ENCODE measurements around the gene FXR2.

FXR2 gene

GRCh38 chr17:7586673-7587419 lies 27.9 kb downstream of the FXR2 start:
- Histone ChIP-seq H3K4me3 (ENCODE audit: low read length in 2 of 2) (no peak overlapping the region), H3K9ac (ENCODE audit: low read depth, low read length, poor library complexity) (no peak overlapping the region), H3K4me2 (ENCODE audit: insufficient read depth, low read length, poor library complexity, severe bottlenecking) (no peak overlapping the region), H3K18ac (ENCODE audit: low read length) (no peak overlapping the region), H2BK120ac (ENCODE audit: low read depth, low read length) (no peak overlapping the region), H2AK5ac (ENCODE audit: low read depth, low read length) (no peak overlapping the region), H4K91ac (ENCODE audit: low read depth, low read length, poor library complexity) (no peak overlapping the region), H3K36me3 (replicated peaks in 1 of 2; ENCODE audit: control insufficient read depth in 2 of 2, insufficient read depth in 2 of 2, low read length in 2 of 2) (peaks cover 28 to 73% of the 10 kb centered on the region in 2 donors), H3K14ac (ENCODE audit: low read length) (no peak overlapping the region), H2BK5ac (ENCODE audit: low read length) (no peak overlapping the region), H2BK12ac (ENCODE audit: low read length) (no peak overlapping the region), H3K4me1 (ENCODE audit: control insufficient read depth in 2 of 2, insufficient read depth in 1 of 2, low read depth in 1 of 2, low read length in 2 of 2) (peaks cover 24 to 41% of the 10 kb centered on the region in 2 donors), H3K27ac (replicated peaks; ENCODE audit: low read length) (no peak overlapping the region), H4K8ac (ENCODE audit: low read depth, low read length) (no peak overlapping the region), H3K79me1 (ENCODE audit: low read depth, low read length) (peaks cover 13% of the 10 kb centered on the region), H3K23ac (ENCODE audit: low read depth, low read length, poor library complexity) (no peak overlapping the region), H3K9me3 (replicated peaks in 1 of 2; ENCODE audit: control insufficient read depth in 2 of 2, insufficient read depth in 1 of 2, low read depth in 1 of 2, low read length in 2 of 2) (no peaks in the 10 kb centered on the region), H2AFZ (ENCODE audit: low read length) (no peak overlapping the region), H3K4ac (ENCODE audit: low read length) (no peak overlapping the region), H3K27me3 (ENCODE audit: control insufficient read depth in 3 of 3, insufficient read depth in 3 of 3, low read depth in 1 of 3, low read length in 3 of 3) (no peaks in the 10 kb centered on the region), H2BK15ac (ENCODE audit: low read length) (no peak overlapping the region)
- no peak for DNase-seq (ENCODE audit: low spot score)
- no CpG with 5 or more reads among the region's 9 CpGs for WGBS, 2 donors (ENCODE audit: extremely low coverage in 2 of 2, insufficient read length in 2 of 2, insufficient replicate concordance in 1 of 2)

GRCh38 chr17:7583253-7584109 lies 31.2 kb downstream of the FXR2 start, which contains the start of gene MPDU1:
Gene MPDU1 (plus strand): TSS chr17:7583852. CDS start chr17:7583863, 11 bp downstream.
- Histone ChIP-seq H2BK120ac (ENCODE audit: low read depth, low read length) (peak within 1 kb of the TSS; percentile 99), H2AK5ac (ENCODE audit: low read depth, low read length) (peak within 1 kb of the TSS; percentile 100), H2AFZ (ENCODE audit: low read length) (peak within 1 kb of the TSS; percentile 86), H3K9me3 (replicated peaks in 1 of 2; ENCODE audit: control insufficient read depth in 2 of 2, insufficient read depth in 1 of 2, low read depth in 1 of 2, low read length in 2 of 2) (no peaks in the 10 kb centered on the region), H3K36me3 (replicated peaks in 1 of 2; ENCODE audit: control insufficient read depth in 2 of 2, insufficient read depth in 2 of 2, low read length in 2 of 2) (peaks cover 34 to 70% of the 10 kb centered on the region in 2 donors), H3K23ac (ENCODE audit: low read depth, low read length, poor library complexity) (peak within 1 kb of the TSS; percentile 92), H4K91ac (ENCODE audit: low read depth, low read length, poor library complexity) (peak within 1 kb of the TSS; percentile 100), H3K4me2 (ENCODE audit: insufficient read depth, low read length, poor library complexity, severe bottlenecking) (peak within 1 kb of the TSS; percentile 69), H3K27ac (replicated peaks; ENCODE audit: low read length) (peak within 1 kb of the TSS; percentile 98), H3K79me1 (ENCODE audit: low read depth, low read length) (peaks cover 13% of the 10 kb centered on the region), H2BK5ac (ENCODE audit: low read length) (peak within 1 kb of the TSS; percentile 100), H4K8ac (ENCODE audit: low read depth, low read length) (peak within 1 kb of the TSS; percentile 99), H2BK15ac (ENCODE audit: low read length) (peak within 1 kb of the TSS; percentile 100), H3K27me3 (ENCODE audit: control insufficient read depth in 3 of 3, insufficient read depth in 3 of 3, low read depth in 1 of 3, low read length in 3 of 3) (no peaks in the 10 kb centered on the region), H3K18ac (ENCODE audit: low read length) (peak within 1 kb of the TSS; percentile 100), H3K4me1 (ENCODE audit: control insufficient read depth in 2 of 2, insufficient read depth in 1 of 2, low read depth in 1 of 2, low read length in 2 of 2) (peaks cover 13 to 17% of the 10 kb centered on the region in 2 donors), H3K4me3 (ENCODE audit: low read length in 2 of 2) (peak within 1 kb of the TSS; percentile 58 to 86), H3K14ac (ENCODE audit: low read length) (peak within 1 kb of the TSS; percentile 59), H3K4ac (ENCODE audit: low read length) (peak within 1 kb of the TSS; percentile 94), H3K9ac (ENCODE audit: low read depth, low read length, poor library complexity) (peak within 1 kb of the TSS; percentile 90), H2BK12ac (ENCODE audit: low read length) (peak within 1 kb of the TSS; percentile 98)
- peak; percentile 96 for DNase-seq (ENCODE audit: low spot score)
- no CpG with 5 or more reads among the region's 69 CpGs for WGBS, 2 donors (ENCODE audit: extremely low coverage in 2 of 2, insufficient read length in 2 of 2, insufficient replicate concordance in 1 of 2)

DNA sequence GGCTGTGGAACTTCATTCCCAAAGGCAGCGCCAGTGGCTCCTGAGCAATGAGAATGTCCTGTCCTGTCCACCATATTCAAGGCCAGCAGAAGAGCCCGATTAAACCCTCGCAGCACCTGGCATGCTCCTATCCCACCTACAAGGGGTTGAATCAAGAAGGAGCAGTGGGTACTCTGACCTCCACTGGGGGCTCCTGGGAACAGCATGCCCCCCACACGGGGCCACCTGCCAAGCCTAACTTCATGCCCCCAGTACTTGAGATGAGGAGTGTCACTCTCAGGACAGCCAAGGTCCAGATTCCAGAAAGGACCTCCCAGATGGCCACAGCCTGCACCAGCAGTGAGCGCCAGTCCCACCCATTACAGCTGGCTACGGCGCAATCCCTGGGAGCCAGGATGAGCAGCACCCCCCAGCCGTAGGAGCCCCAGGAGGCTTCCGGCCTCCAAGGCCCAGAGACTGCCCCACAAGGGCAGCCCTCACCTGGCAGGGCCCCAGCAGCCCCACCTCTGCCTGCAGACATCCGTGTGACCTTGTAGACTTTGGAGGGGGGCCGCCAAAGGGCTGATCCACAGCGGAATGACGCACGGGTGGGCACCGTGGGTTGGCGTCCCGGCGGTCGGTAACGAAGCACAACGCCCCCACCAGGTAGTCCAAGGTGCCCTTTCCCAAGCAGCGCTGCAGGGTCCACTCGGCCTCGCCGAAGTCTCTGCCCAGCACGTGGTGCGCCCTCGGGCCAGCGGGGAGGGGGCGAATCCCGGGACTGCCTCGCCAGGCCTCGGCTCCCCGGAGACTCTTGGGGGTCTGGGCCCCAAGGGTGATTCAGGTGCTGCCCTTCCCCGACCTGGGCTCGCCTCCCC lies 32.1 kb downstream of the FXR2 start:
- Histone ChIP-seq H2BK5ac (ENCODE audit: low read length) (peak overlapping the region; percentile 100), H3K27ac (replicated peaks; ENCODE audit: low read length) (peak overlapping the region; percentile 98), H3K4ac (ENCODE audit: low read length) (peak overlapping the region; percentile 94), H3K4me2 (ENCODE audit: insufficient read depth, low read length, poor library complexity, severe bottlenecking) (peak overlapping the region; percentile 43), H4K91ac (ENCODE audit: low read depth, low read length, poor library complexity) (peak overlapping the region; percentile 100), H3K9me3 (replicated peaks in 1 of 2; ENCODE audit: control insufficient read depth in 2 of 2, insufficient read depth in 1 of 2, low read depth in 1 of 2, low read length in 2 of 2) (no peaks in the 10 kb centered on the region), H4K8ac (ENCODE audit: low read depth, low read length) (peak overlapping the region; percentile 99), H3K18ac (ENCODE audit: low read length) (peak overlapping the region; percentile 100), H3K27me3 (ENCODE audit: control insufficient read depth in 3 of 3, insufficient read depth in 3 of 3, low read depth in 1 of 3, low read length in 3 of 3) (no peaks in the 10 kb centered on the region), H2BK12ac (ENCODE audit: low read length) (peak overlapping the region; percentile 98), H2AK5ac (ENCODE audit: low read depth, low read length) (peak overlapping the region; percentile 100), H3K14ac (ENCODE audit: low read length) (peak overlapping the region; percentile 59), H2BK120ac (ENCODE audit: low read depth, low read length) (peak overlapping the region; percentile 99), H3K36me3 (replicated peaks in 1 of 2; ENCODE audit: control insufficient read depth in 2 of 2, insufficient read depth in 2 of 2, low read length in 2 of 2) (peaks cover 37 to 70% of the 10 kb centered on the region in 2 donors), H3K4me3 (ENCODE audit: low read length in 2 of 2) (peak overlapping the region in 1 of 2 donors; percentile 58), H3K4me1 (ENCODE audit: control insufficient read depth in 2 of 2, insufficient read depth in 1 of 2, low read depth in 1 of 2, low read length in 2 of 2) (peaks cover 13 to 15% of the 10 kb centered on the region in 2 donors), H2BK15ac (ENCODE audit: low read length) (peak overlapping the region; percentile 100), H3K23ac (ENCODE audit: low read depth, low read length, poor library complexity) (peak overlapping the region; percentile 83), H2AFZ (ENCODE audit: low read length) (peak overlapping the region; percentile 86), H3K79me1 (ENCODE audit: low read depth, low read length) (peaks cover 13% of the 10 kb centered on the region), H3K9ac (ENCODE audit: low read depth, low read length, poor library complexity) (peak overlapping the region; percentile 64)
- no CpG with 5 or more reads among the region's 36 CpGs for WGBS, 2 donors (ENCODE audit: extremely low coverage in 2 of 2, insufficient read length in 2 of 2, insufficient replicate concordance in 1 of 2)
- no peak for DNase-seq (ENCODE audit: low spot score)

All from neuronal stem cell (in vitro differentiated cells).